IMR-90 (cell line): ENCODE data around the gene OR4M1. TPM values are rescaled to one million over a fixed set of nuclear protein-coding genes. Genes with fewer than 3 reads are reported as not detected.

Source experiments
- ATAC-seq: fragments of 200-7000 bp; cut with Tn5 transposase; 2 replicates; pipeline ENCODE4 v1.9.1; 2020; ENCODE audit warnings: low read depth, mild to moderate bottlenecking, moderate library complexity
- BruUV-seq: library from RNA; stranded (reverse); fragments of 400-500 nt; replicated peaks from 2 replicates; lab custom pipeline; 2021; lab: Mats Ljungman, UMichigan
- CTCF ChIA-PET: fragments of 300-600 bp; formaldehyde crosslinking; extraction: SDS; loops from one replicate; lab custom pipeline; 2021; ENCODE audit warnings: antibody characterized with exemption; lab: Yijun Ruan, JAX
- POLR2A ChIA-PET: fragments of 300-600 bp; sonication (Branson Sonifier 250); formaldehyde crosslinking; loops from one replicate; lab custom pipeline; 2022; ENCODE audit warnings: antibody characterized with exemption; ENCODE audit not compliant: unreplicated experiment; lab: Charles Lee
- DNase-seq: peaks from one replicate; pipeline ENCODE4 v3.0.0; 2013
- H2AFZ ChIP-seq: replicated peaks from 2 replicates; pipeline ENCODE3; 2013; ENCODE audit warnings: low read length, mild to moderate bottlenecking; ENCODE audit not compliant: poor library complexity
- H2AK5ac ChIP-seq: 2 replicates; pipeline ENCODE4 v1.6.1; 2013; ENCODE audit warnings: low read depth, low read length, inconsistent platforms
- H2AK9ac ChIP-seq: replicated peaks from 2 replicates; pipeline ENCODE3; 2013; ENCODE audit warnings: mild to moderate bottlenecking, low read depth, low read length, moderate library complexity; ENCODE audit not compliant: poor library complexity
- H2BK120ac ChIP-seq: 2 replicates; pipeline ENCODE4 v1.6.1; 2013; ENCODE audit warnings: low read depth, low read length, inconsistent platforms
- H2BK15ac ChIP-seq: 3 replicates; pipeline ENCODE4 v1.6.1; 2013; ENCODE audit warnings: low read depth, low read length, inconsistent platforms
- H2BK20ac ChIP-seq: 2 replicates; pipeline ENCODE4 v1.6.1; 2013; ENCODE audit warnings: low read depth, mild to moderate bottlenecking, inconsistent platforms, low read length, moderate library complexity
- H2BK5ac ChIP-seq: 2 replicates; pipeline ENCODE4 v1.6.1; 2013; ENCODE audit warnings: mild to moderate bottlenecking, low read depth, low read length, inconsistent platforms; ENCODE audit not compliant: poor library complexity, severe bottlenecking
- H3K14ac ChIP-seq: replicated peaks from 2 replicates; pipeline ENCODE4 v1.6.1; 2013; ENCODE audit warnings: low read depth, low read length, inconsistent platforms
- H3K18ac ChIP-seq: 2 replicates; pipeline ENCODE4 v1.6.1; 2013; ENCODE audit warnings: low read depth, low read length, control low read depth
- H3K23ac ChIP-seq: 2 replicates; pipeline ENCODE4 v1.6.1; 2013; ENCODE audit warnings: low read depth, low read length, inconsistent platforms
- H3K27ac ChIP-seq: 2 replicates; pipeline ENCODE4 v1.5.1; 2013; ENCODE audit warnings: mild to moderate bottlenecking, control low read depth, low read length; ENCODE audit not compliant: insufficient read depth
- H3K27me3 ChIP-seq: 2 replicates; pipeline ENCODE4 v1.6.1; 2013; ENCODE audit warnings: low read length; ENCODE audit not compliant: control insufficient read depth, insufficient read depth
- H3K36me3 ChIP-seq: 2 replicates; pipeline ENCODE4 v1.6.1; 2013; ENCODE audit warnings: low read length, mixed read lengths; ENCODE audit not compliant: control insufficient read depth, insufficient read depth
- H3K4ac ChIP-seq: 2 replicates; pipeline ENCODE4 v1.6.1; 2013; ENCODE audit warnings: low read depth, low read length, inconsistent platforms
- H3K4me1 ChIP-seq: 2 replicates; pipeline ENCODE4 v1.6.1; 2013; ENCODE audit warnings: low read length, mixed read lengths; ENCODE audit not compliant: control insufficient read depth, insufficient read depth
- H3K4me2 ChIP-seq: 2 replicates; pipeline ENCODE4 v1.6.1; 2013; ENCODE audit warnings: low read depth, mild to moderate bottlenecking, control low read depth, low read length, moderate library complexity
- H3K4me3 ChIP-seq: 2 replicates; pipeline ENCODE4 v1.5.1; 2013; ENCODE audit warnings: low read depth, mild to moderate bottlenecking, control low read depth, low read length, moderate library complexity; ENCODE audit not compliant: insufficient read depth
- H3K56ac ChIP-seq: 2 replicates; pipeline ENCODE4 v1.6.1; 2013; ENCODE audit warnings: low read length, inconsistent platforms; ENCODE audit not compliant: insufficient read depth; ENCODE audit errors: extremely low read depth
- H3K79me1 ChIP-seq, 2 experiments: 2 replicates each; pipeline ENCODE4 v1.6.1; 2013; ENCODE audit warnings: low read length in 2 of 2, inconsistent platforms in 1 of 2, low read depth in 1 of 2
- H3K9ac ChIP-seq: 2 replicates; pipeline ENCODE4 v1.6.1; 2013; ENCODE audit warnings: low read depth, low read length, control low read depth
- H3K9me1 ChIP-seq: 2 replicates; pipeline ENCODE4 v1.6.1; 2013; ENCODE audit warnings: low read length, inconsistent platforms; ENCODE audit not compliant: insufficient read depth
- H3K9me3 ChIP-seq: 2 replicates; pipeline ENCODE4 v1.6.1; 2013; ENCODE audit warnings: low read length; ENCODE audit not compliant: control insufficient read depth, insufficient read depth
- H4K20me1 ChIP-seq: 2 replicates; pipeline ENCODE4 v1.6.1; 2013; ENCODE audit warnings: low read length, inconsistent platforms; ENCODE audit not compliant: insufficient read depth
- H4K5ac ChIP-seq: 2 replicates; pipeline ENCODE4 v1.6.1; 2013; ENCODE audit warnings: mild to moderate bottlenecking, low read depth, low read length, control low read depth
- H4K8ac ChIP-seq, 2 experiments: 2 replicates each; pipeline ENCODE4 v1.6.1; 2013; ENCODE audit warnings: low read depth in 2 of 2, low read length in 2 of 2, control low read depth in 1 of 2, inconsistent platforms in 1 of 2
- H4K91ac ChIP-seq: 2 replicates; pipeline ENCODE4 v1.6.1; 2013; ENCODE audit warnings: low read depth, low read length, inconsistent platforms; ENCODE audit not compliant: insufficient read depth
- BHLHE40 ChIP-seq: fragments of 150-350 bp; IDR thresholded peaks from 2 replicates; pipeline ENCODE4 v1.6.1; 2016; ENCODE audit warnings: mild to moderate bottlenecking, low read depth, low read length
- CEBPB ChIP-seq: IDR thresholded peaks from 2 replicates; pipeline ENCODE4 v1.6.1; 2012; ENCODE audit warnings: low read depth, low read length, improper control_type of control experiment
- CHD1 ChIP-seq: IDR thresholded peaks from 2 replicates; pipeline ENCODE4 v1.6.1; 2012; ENCODE audit warnings: low read depth, low read length, improper control_type of control experiment
- CTCF ChIP-seq: conservative IDR thresholded peaks from 2 replicates; pipeline ENCODE4 v1.5.1; 2012; ENCODE audit warnings: mild to moderate bottlenecking, low read depth, low read length, improper control_type of control experiment
- ELK1 ChIP-seq: fragments of 150-350 bp; IDR thresholded peaks from 2 replicates; pipeline ENCODE4 v1.6.1; 2016; ENCODE audit warnings: low read depth, mild to moderate bottlenecking, low read length, moderate library complexity, borderline replicate concordance
- FOS ChIP-seq: fragments of 150-350 bp; IDR thresholded peaks from 2 replicates; pipeline ENCODE4 v1.6.1; 2016; ENCODE audit warnings: low read depth, low read length
- MAFK ChIP-seq: IDR thresholded peaks from 2 replicates; pipeline ENCODE4 v1.6.1; 2012; ENCODE audit warnings: low read depth, low read length, improper control_type of control experiment
- MXI1 ChIP-seq: IDR thresholded peaks from 2 replicates; pipeline ENCODE4 v1.6.1; 2012; ENCODE audit warnings: low read depth, mild to moderate bottlenecking, low read length, moderate library complexity, borderline replicate concordance
- NFE2L2 ChIP-seq: fragments of 150-350 bp; IDR thresholded peaks from 2 replicates; pipeline ENCODE4 v1.6.1; 2016; ENCODE audit warnings: low read depth, mild to moderate bottlenecking, low read length
- POLR2A ChIP-seq: IDR thresholded peaks from 2 replicates; pipeline ENCODE4 v1.6.1; 2012; ENCODE audit warnings: mild to moderate bottlenecking, low read depth, low read length
- RAD21 ChIP-seq: IDR thresholded peaks from 2 replicates; pipeline ENCODE4 v1.6.1; 2012; ENCODE audit warnings: low read length, improper control_type of control experiment
- RCOR1 ChIP-seq: IDR thresholded peaks from 2 replicates; pipeline ENCODE4 v1.6.1; 2012; ENCODE audit warnings: mild to moderate bottlenecking, low read length, improper control_type of control experiment; ENCODE audit not compliant: insufficient replicate concordance
- RFX5 ChIP-seq: IDR thresholded peaks from 2 replicates; pipeline ENCODE4 v1.8.0; 2012; ENCODE audit warnings: low read depth, mild to moderate bottlenecking, low read length, moderate library complexity
- SMC3 ChIP-seq: fragments of 150-350 bp; IDR thresholded peaks from 2 replicates; pipeline ENCODE4 v1.6.1; 2016; ENCODE audit warnings: low read depth, mild to moderate bottlenecking, antibody characterized with exemption, low read length, moderate library complexity
- USF2 ChIP-seq: fragments of 150-350 bp; IDR thresholded peaks from 2 replicates; pipeline ENCODE4 v1.6.1; 2017; ENCODE audit warnings: mild to moderate bottlenecking, antibody characterized with exemption, low read length, low read depth
- dilution Hi-C: fragments of 300-500 bp; cut with HindIII; formaldehyde crosslinking; loops from one replicate; pipeline ENCODE4 v1.14.3; 2018; ENCODE audit warnings: low sequenced_read_pairs; ENCODE audit not compliant: unreplicated experiment
- in situ Hi-C: fragments of 300-500 bp; cut with MboI; formaldehyde crosslinking; loops from 3 replicates; pipeline ENCODE4 v1.14.3; 2019; ENCODE audit warnings: low sequenced_read_pairs, inconsistent platforms, mixed read lengths
- intact Hi-C: fragments of 100-400 bp; cut with micrococcal nuclease; formaldehyde crosslinking; loops from 2 replicates; pipeline ENCODE4 v1.10.0; 2022
- polyA plus RNA-seq, 3 experiments: library from polyadenylated mRNA; depleted of rRNA; stranded (reverse); fragments of >200 nt; gene quantifications; 2 replicates each; pipeline ENCODE4 v1.2.3, GENCODE V29; 2012; ENCODE audit warnings: low replicate concordance in 1 of 3
- total RNA-seq: library from RNA; depleted of rRNA; stranded (reverse); fragments of >200 nt; gene quantifications from 2 replicates; pipeline ENCODE4 v1.2.3, GENCODE V29; 2012

The OR4M1 gene
- total and polyA plus RNA-seq, 2 of the 4 experiments (the other 2 are of a cell fraction), result not detected

- Histone ChIP-seq H3K56ac (no peak overlapping the region), H4K5ac (no peak overlapping the region), H3K36me3 (no peaks in the 10 kb centered on the region), H4K20me1 (no peaks in the 10 kb centered on the region), H3K9me1 (no peaks in the 10 kb centered on the region), H3K4me3 (no peak overlapping the region), H3K9ac (no peak overlapping the region), H2AK5ac (no peak overlapping the region), H3K79me1 (no peaks in the 10 kb centered on the region), H3K9me3 (peaks cover 25% of the 10 kb centered on the region), H3K4ac (no peak overlapping the region), H2AK9ac (no peak overlapping the region), H3K14ac (no peak overlapping the region), H3K27me3 (no peaks in the 10 kb centered on the region), H3K23ac (no peak overlapping the region), H4K91ac (no peak overlapping the region), H2BK20ac (no peak overlapping the region), H2BK15ac (no peak overlapping the region), H3K18ac (no peak overlapping the region), H2AFZ (no peak overlapping the region), H3K4me1 (no peaks in the 10 kb centered on the region), H2BK120ac (no peak overlapping the region), H3K4me2 (no peak overlapping the region), H3K27ac (no peak overlapping the region), H2BK5ac (no peak overlapping the region), H4K8ac (no peak overlapping the region)
- no TSS peak for BruUV-seq
- ChIA-PET CTCF (no interaction called here), POLR2A (no interaction called here)
- DNase-seq, result no peak
- TF ChIP-seq ELK1 (no peak), MAFK (no peak), FOS (no peak), CTCF (no peak), CEBPB (no peak), USF2 (no peak), RCOR1 (no peak), NFE2L2 (no peak), BHLHE40 (no peak), RAD21 (no peak), MXI1 (no peak), CHD1 (no peak), POLR2A (no peak), SMC3 (no peak), RFX5 (no peak)
- dilution Hi-C loops (no loop called here), intact Hi-C loops (no loop called here), in situ Hi-C loops (no loop called here)
- no peak for ATAC-seq
These were observed 43.9 kb upstream of the OR4M1 start for GRCh38 chr14:19729359-19729758.
